GM21619 (cell line): ENCODE results near the gene ZNF831.

Experiments used
- ATAC-seq: cut with Tn5 transposase; IDR thresholded peaks from one replicate; pipeline ENCODE4 v1.9.1; 2021; ENCODE audit not compliant: unreplicated experiment

The ZNF831 gene

DNA sequence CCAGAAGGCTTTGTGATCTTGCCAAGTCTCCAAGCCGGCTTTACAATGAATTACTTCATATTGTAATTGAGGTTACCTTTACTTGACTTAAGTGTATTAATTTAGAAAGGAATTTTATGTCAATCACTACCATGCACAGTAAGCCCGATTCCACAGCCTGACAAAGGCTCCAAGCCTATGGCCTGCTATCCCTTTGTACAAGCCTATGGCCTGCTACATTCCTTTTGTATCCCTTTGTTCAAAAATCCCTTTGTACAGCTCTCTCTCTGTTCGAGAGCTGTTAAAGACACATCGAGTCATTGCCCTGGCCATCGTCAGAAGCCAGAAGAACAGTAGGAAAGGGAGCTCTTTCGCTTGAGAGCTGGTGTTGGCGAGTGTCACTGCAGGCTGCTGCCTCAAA is 134.1 kb downstream of the ZNF831 start:
- ATAC-seq = no peak

DNA sequence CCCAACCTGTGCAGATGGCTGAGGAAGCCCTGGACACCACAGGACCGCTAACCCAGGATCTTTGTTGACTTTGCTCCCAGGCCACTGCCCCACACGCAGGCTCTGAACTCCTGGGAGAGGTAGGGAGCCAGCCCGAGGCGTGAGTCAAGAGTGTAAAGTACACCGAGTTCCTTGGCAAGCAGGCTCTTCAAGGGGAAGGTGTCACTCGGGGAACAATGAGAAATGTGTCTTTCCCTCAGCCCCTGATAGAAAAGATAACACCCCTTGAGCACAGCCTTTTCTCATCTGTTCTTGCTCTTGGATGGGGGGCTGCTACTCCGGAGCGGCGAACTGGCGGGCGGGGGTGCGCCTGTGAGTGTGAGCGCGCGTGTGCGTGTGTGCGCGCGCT is 136.3 kb downstream of the ZNF831 start:
- no peak for ATAC-seq

DNA sequence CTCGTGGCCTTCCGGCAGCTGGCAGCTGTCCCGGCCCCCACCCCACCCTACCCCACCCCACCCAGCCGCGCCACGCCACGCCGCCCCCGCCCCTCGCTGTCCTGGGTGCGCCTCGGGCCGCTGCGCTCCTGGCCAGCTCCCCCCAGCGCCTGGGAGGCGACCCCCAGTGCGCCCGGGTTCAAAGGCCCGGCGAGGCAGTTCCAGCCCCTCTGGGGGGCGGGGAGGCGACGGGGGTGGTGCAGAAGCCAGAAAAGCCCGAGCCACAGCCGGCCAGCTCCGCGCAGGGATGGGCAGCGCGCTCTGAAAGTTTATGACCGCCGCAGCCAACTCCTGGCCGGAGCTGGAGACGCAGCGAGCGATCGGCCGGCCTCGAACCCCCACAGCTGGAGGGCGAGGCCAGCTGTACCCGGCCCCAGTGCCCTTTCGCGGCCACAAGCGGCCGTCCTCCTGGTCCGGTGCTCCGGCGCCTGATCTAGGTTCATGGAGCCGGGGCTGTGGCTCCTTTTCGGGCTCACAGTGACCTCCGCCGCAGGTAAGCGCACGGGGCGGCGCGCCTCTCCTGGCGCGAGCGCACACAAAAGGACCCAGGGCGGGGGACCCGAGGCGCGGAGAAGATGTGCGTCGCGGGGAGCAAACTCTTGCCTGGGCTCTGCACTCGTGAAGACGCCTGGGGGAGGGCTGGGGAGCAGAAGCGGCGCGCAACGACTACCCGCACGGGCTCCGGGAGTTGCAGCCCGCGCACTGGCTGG is 136.9 kb downstream of the ZNF831 start, which contains the start of gene EDN3:
Gene EDN3, plus strand, starts transcription at position 279 of the 749 bp plus-strand sequence. Its CDS starts 202 bp downstream, at position 481.
- no peak for ATAC-seq

DNA sequence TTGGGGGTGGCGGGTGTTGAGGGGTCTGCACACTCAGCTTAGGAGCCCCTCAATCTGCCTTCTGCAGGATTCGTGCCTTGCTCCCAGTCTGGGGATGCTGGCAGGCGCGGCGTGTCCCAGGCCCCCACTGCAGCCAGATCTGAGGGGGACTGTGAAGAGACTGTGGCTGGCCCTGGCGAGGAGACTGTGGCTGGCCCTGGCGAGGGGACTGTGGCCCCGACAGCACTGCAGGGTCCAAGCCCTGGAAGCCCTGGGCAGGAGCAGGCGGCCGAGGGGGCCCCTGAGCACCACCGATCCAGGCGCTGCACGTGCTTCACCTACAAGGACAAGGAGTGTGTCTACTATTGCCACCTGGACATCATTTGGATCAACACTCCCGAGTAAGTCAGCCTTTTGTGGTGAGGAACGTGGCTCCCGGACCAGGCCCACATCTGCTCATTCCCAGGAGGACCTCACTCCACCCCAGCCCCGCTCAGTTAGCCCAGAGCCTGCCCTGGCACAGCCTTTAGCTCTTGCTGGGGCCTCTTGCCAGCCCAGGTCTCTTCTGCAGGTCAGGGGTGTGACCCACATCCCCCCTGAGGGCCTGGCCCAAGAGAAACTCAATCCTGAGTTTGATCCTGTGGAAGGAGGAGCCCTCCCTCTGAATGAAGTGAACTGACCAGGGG is 137.9 kb downstream of the ZNF831 start:
- no peak for ATAC-seq

DNA sequence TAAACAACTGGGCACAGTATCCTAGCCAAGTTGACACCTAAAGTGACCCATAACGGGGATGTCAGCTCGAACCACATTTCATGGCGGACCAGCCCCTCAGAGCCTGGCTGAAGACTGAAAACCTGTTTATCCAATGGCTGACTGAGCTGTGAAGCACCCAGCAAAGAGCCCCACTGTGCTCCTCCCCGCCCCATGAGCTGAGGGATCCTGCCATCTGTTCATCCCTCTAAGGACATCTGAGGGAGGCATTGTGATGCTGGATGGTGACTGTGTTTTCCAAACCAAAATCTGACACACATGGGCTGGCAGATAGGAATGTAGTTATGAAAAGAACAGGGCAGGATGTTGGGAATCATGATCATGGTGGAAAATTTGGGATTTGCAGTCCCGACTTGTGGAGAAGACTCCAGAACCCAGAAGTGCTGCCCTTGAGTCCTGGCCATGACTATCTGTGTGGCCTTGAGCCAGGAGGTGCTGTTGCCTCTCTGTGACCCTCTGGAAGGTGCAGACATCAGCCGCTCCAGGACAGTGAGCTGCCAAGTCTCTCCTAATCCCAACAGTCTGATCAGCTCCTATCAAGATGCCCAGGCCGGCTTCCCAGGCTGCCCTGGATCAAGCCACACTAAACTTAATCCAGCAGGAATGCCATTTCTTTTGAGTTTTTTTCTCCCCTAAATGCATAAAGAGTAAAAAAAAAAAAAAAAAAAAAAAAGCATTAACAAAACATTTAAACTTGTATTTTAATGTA is 142.5 kb downstream of the ZNF831 start:
- no peak for ATAC-seq

DNA sequence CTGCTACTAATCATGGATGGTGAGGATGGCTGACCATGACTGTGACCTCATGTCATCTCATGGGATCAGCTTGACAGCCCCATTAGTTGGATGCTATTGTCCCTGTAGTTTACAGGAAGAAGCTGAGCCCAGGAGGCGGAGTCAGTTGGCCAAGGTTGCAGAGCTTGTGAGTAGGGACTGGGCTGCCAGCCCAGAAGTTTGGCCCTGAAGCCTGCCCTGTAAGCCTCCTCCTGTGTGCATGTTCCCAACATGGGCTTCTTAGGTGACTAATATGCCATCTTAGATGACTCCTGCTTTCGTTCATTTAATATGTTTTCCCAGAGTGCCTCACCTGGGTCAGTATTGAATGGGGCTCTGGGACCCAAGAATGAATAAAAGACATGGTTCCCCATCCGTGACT is 143.6 kb downstream of the ZNF831 start:
- no peak for ATAC-seq
